Central memory CD4-positive, alpha-beta T cell (primary cell): Measurements from ENCODE around the gene MTX3.

ENCODE experiments used
- DNase-seq: peaks from one replicate; pipeline ENCODE4 v3.0.0; 2022

Gene MTX3

GRCh38 chr5:79932510-79933504 is 58.3 kb downstream of the MTX3 start:
- no peak for DNase-seq

DNA sequence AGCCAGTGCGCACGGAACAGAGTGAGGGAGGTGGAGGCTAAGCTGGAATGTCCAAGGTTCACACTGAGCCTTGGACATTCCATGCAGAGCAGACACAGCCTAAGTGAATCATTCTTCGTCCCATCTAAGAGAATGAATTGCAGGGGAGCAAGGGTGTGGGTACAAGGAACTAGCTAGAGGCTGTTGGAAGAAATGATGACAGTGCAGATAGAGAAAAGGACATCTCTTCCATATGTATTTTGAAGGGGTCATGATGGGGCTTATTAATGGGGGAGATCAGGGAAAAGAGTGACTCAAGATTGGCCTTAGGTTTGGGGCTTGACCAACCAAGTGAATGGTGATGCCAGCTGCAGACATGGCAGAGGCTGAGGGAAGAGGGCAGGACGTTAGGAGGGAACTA is 59.2 kb downstream of the MTX3 start:
- no peak for DNase-seq

DNA sequence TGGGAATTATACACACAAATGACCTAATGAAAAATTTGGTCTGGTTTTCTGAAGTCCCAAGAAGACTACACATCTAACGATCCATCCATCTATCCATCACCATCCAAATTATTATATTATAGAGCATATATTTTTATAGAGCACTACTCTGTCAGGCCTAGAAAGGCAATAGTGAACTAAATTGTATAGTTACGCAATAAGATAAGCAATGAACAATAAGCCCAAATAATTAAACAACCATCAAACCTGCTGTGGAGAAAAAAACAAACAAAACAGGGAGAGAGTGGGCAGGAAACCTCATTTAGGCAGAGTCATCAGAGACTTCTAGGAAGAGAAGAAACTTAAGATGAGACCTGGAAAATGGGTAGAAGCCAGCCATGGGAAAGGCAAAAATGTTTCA is 59.7 kb downstream of the MTX3 start:
- DNase-seq, result no peak

DNA sequence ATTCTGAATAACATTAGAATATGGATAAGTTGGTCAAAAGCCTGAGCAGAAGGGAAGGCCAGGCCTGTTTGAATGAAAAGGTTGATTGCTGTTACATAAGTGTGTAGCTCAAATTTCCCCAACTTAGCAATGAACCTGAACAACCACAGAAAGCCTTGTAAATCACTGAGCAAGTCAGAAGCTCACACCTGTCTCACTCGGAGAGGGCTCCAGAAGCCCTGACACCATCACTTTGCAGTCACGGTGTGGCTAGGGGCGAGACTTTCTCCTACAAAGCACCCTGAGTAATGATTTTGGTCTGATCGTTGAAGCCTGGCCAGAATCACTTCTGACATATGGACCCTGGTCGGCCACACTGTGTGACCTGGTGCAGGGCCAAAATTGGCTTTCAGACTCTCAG is 62.0 kb downstream of the MTX3 start:
- no peak for DNase-seq
